Caco-2 (cell line): ENCODE results near the gene ATP7B. TPM values are rescaled to one million over a fixed set of nuclear protein-coding genes. Genes with fewer than 3 reads are reported as not detected.

Source experiments
- BruUV-seq: library from RNA; stranded (reverse); fragments of 400-500 nt; replicated peaks from 2 replicates; lab custom pipeline; 2021; lab: Mats Ljungman, UMichigan
- CTCF ChIA-PET: fragments of 300-600 bp; sonication (Branson Sonifier 250); formaldehyde crosslinking; loops from one replicate; lab custom pipeline; 2022; ENCODE audit warnings: antibody characterized with exemption; lab: Charles Lee
- POLR2A ChIA-PET: fragments of 300-600 bp; sonication (Branson Sonifier 250); formaldehyde crosslinking; loops from one replicate; lab custom pipeline; 2022; ENCODE audit warnings: antibody characterized with exemption; lab: Charles Lee
- DNase-seq, 2 experiments: peaks; one replicate each; pipeline versions ENCODE4 v3.0.0 to v3.0.0-alpha.2; 2020 to 2022
- H3K27me3 ChIP-seq: replicated peaks from 2 replicates; pipeline ENCODE4 v1.6.0; 2011; ENCODE audit warnings: low read length; ENCODE audit not compliant: control insufficient read depth, insufficient read depth
- H3K36me3 ChIP-seq: 2 replicates; pipeline ENCODE4 v1.5.1; 2011; ENCODE audit warnings: low read length; ENCODE audit not compliant: control insufficient read depth, insufficient read depth
- H3K4me1 ChIP-seq: fragments of 250-450 bp; sonication (Bioruptor Pico); 2 replicates; pipeline ENCODE4 v1.5.1; 2020; ENCODE audit warnings: mild to moderate bottlenecking
- H3K4me3 ChIP-seq: 2 replicates; pipeline ENCODE4 v1.5.1; 2011; ENCODE audit warnings: low read depth, mild to moderate bottlenecking, control low read depth, low read length
- H3K9me3 ChIP-seq: fragments of 250-450 bp; sonication (Bioruptor Pico); 2 replicates; pipeline ENCODE4 v1.5.1; 2020; ENCODE audit warnings: mild to moderate bottlenecking, moderate library complexity
- H3K27ac Mint-ChIP-seq: one replicate; pipeline ENCODE4 v1.8.0; 2022; ENCODE audit warnings: mixed read lengths; ENCODE audit not compliant: unreplicated experiment
- H3K27me3 Mint-ChIP-seq: one replicate; pipeline ENCODE4 v1.8.0; 2022; ENCODE audit warnings: mixed read lengths; ENCODE audit not compliant: insufficient read depth, unreplicated experiment
- H3K36me3 Mint-ChIP-seq: one replicate; pipeline ENCODE4 v1.8.0; 2022; ENCODE audit warnings: mild to moderate bottlenecking, mixed read lengths; ENCODE audit not compliant: insufficient read depth, unreplicated experiment
- H3K4me1 Mint-ChIP-seq: one replicate; pipeline ENCODE4 v1.8.0; 2022; ENCODE audit warnings: low read depth, mixed read lengths; ENCODE audit not compliant: unreplicated experiment
- H3K4me3 Mint-ChIP-seq: one replicate; pipeline ENCODE4 v1.8.0; 2022; ENCODE audit warnings: mild to moderate bottlenecking, moderate library complexity, mixed read lengths; ENCODE audit not compliant: unreplicated experiment
- H3K9me3 Mint-ChIP-seq: one replicate; pipeline ENCODE4 v1.8.0; 2022; ENCODE audit warnings: mixed read lengths; ENCODE audit not compliant: unreplicated experiment
- intact Hi-C: fragments of 100-400 bp; cut with micrococcal nuclease; formaldehyde crosslinking; loops from one replicate; pipeline ENCODE4 v1.10.0; 2022; ENCODE audit not compliant: unreplicated experiment
- total RNA-seq: library from RNA; stranded (reverse); gene quantifications from 2 replicates; pipeline ENCODE4 v1.2.3, GENCODE V29; 2022
- TF ChIP-seq, protein P1 (sequence below), 2 experiments: fragments of 200-600 bp in 1 of 2; IDR thresholded peaks; 1 replicate in 1 of 2; 2 replicates in 1 of 2; pipeline versions ENCODE4 v1.5.1 to v1.8.0; 2011 to 2022; ENCODE audit warnings: antibody characterized with exemption in 1 of 2, control low read depth in 1 of 2, inconsistent platforms in 1 of 2, low read depth in 1 of 2, low read length in 1 of 2, mild to moderate bottlenecking in 1 of 2, moderate library complexity in 1 of 2; ENCODE audit not compliant: insufficient read depth in 1 of 2, severe bottlenecking in 1 of 2, unreplicated experiment in 1 of 2

The ATP7B gene
- total RNA-seq, 1 experiment from 2014 or later = 50.7 TPM

DNA sequence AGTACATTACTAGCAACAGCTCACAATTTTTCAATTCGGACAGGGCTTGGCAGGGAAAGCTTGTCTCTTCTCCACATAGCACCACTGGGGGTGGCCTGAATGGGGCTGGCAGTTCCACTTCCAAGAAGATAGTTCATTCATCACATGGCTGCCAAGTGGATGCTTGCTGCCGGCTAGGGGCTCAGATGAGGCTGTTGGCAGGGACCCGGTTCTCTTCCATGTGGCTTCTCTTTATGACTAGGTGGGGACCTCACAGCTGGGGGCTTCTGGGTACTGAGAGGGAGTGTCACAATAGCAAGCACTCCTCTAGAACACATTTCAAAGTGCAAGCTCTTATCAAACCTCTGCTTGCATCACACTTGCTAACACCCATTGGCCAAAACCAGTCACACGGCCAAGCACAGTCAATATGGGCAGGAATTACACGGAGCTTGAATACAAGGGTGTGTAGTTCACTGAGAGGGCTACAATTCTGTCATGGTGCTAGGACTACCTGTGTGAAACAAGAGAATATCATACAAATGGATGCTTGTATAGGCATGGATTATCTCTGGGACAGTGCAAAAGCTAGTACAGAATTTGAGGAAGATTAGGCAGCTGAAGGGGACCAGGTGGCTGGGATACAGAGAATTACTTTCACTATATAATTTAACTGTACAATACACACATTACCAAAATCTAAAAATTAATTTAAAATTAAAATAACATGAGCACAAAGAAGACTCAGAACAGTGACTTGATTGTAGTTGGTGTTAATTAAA lies 32.3 kb downstream of the ATP7B start:
- intact Hi-C loops = loop anchor here (1.0 kb wide), 2 partner anchors 21 to 33 kb away; partner anchors contain the start of gene ALG11
- Mint-ChIP-seq H3K27me3 (no peaks in the 10 kb centered on the region), H3K36me3 (peaks cover 13% of the 10 kb centered on the region), H3K27ac (peak overlapping the region; percentile 68), H3K9me3 (peaks cover 4% of the 10 kb centered on the region), H3K4me1 (peaks cover 36% of the 10 kb centered on the region), H3K4me3 (peak overlapping the region; percentile 84)
- H3K4me1 ChIP-seq = peaks cover 44% of the 10 kb centered on the region
- ChIA-PET POLR2A (interaction anchor here (0.6 to 1.4 kb wide), 2 partner anchors 19 to 250 kb away, joined by 5 to 14 read pairs; no protein-coding TSS in a partner anchor), CTCF (interaction anchor here (0.6 to 1.6 kb wide), 7 partner anchors 20 to 472 kb away, joined by 3 to 7 read pairs (median 4); partner anchors contain the start of gene ATP7B)
- H3K4me3 ChIP-seq = no peak overlapping the region
- no peaks in the 10 kb centered on the region for H3K27me3 ChIP-seq
- H3K9me3 ChIP-seq = peaks cover 14% of the 10 kb centered on the region; the same call in 1 of the 2 replicates
- TF ChIP-seq, protein P1, sequence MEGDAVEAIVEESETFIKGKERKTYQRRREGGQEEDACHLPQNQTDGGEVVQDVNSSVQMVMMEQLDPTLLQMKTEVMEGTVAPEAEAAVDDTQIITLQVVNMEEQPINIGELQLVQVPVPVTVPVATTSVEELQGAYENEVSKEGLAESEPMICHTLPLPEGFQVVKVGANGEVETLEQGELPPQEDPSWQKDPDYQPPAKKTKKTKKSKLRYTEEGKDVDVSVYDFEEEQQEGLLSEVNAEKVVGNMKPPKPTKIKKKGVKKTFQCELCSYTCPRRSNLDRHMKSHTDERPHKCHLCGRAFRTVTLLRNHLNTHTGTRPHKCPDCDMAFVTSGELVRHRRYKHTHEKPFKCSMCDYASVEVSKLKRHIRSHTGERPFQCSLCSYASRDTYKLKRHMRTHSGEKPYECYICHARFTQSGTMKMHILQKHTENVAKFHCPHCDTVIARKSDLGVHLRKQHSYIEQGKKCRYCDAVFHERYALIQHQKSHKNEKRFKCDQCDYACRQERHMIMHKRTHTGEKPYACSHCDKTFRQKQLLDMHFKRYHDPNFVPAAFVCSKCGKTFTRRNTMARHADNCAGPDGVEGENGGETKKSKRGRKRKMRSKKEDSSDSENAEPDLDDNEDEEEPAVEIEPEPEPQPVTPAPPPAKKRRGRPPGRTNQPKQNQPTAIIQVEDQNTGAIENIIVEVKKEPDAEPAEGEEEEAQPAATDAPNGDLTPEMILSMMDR (IDR thresholded peaks at IDR 0.05; ENCODE audit: insufficient read depth in 1 of 2, low read depth in 1 of 2, low read length in 1 of 2, severe bottlenecking in 1 of 2, unreplicated experiment in 1 of 2) = no peak
- peak; percentile 79 to 86 for DNase-seq
- no TSS peak for BruUV-seq
- H3K36me3 ChIP-seq = no peaks in the 10 kb centered on the region; the same call in 1 of the 2 replicates

DNA sequence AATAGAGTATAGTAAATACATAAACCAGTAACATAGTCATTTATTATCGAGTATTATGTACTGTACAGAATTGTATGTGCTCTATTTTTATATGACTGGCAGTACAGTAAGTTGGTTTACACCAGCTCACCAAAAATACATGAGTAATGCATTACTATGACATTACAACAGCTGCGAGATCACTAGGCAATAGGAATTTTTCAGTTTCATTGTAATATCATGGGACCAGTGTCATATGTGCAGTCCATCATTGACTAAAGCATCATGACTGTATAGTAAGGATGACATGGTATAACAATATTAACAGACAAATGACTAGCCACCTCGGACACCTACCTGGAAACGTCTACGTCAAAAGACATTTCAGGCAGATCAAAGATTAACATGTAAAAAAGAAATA lies 33.6 kb downstream of the ATP7B start:
- Histone ChIP-seq H3K4me1 (peaks cover 44% of the 10 kb centered on the region), H3K4me3 (no peak overlapping the region), H3K9me3 (peaks cover 7% of the 10 kb centered on the region; the same call in 1 of the 2 replicates), H3K36me3 (no peaks in the 10 kb centered on the region; the same call in 1 of the 2 replicates), H3K27me3 (no peaks in the 10 kb centered on the region)
- Mint-ChIP-seq H3K4me1 (peaks cover 37% of the 10 kb centered on the region), H3K36me3 (peaks cover 14% of the 10 kb centered on the region), H3K9me3 (no peaks in the 10 kb centered on the region), H3K4me3 (no peak overlapping the region), H3K27me3 (no peaks in the 10 kb centered on the region), H3K27ac (no peak overlapping the region)
- TF ChIP-seq, protein P1 (IDR thresholded peaks at IDR 0.05; ENCODE audit: insufficient read depth in 1 of 2, low read depth in 1 of 2, low read length in 1 of 2, severe bottlenecking in 1 of 2, unreplicated experiment in 1 of 2) = no peak
- BruUV-seq = no TSS peak
- no peak for DNase-seq
- ChIA-PET CTCF (interaction anchor here (1.0 kb wide), 1 partner anchor 150 kb away, joined by 3 read pairs; no protein-coding TSS in a partner anchor), POLR2A (no interaction called here)
- intact Hi-C loops = no loop called here

DNA sequence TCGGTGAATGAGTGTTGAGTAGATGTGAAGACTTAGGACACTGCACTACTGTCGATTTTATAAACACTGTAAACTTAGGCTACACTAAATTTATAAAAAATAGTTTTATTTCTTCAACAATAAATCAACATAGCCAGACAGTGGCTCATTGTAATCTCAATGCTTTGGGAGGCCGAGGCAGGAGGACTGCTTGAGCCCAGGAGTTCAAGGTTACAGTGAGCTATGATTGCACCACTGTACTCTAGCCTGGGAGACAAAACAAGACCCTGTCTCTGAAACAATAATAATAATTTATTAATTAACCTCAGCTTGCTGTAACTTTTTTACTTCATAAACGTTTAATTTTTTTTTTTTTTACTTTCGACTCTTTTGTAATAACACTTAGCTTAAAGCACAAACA lies 34.4 kb downstream of the ATP7B start:
- Mint-ChIP-seq H3K27me3 (no peaks in the 10 kb centered on the region), H3K9me3 (no peaks in the 10 kb centered on the region), H3K27ac (no peak overlapping the region), H3K4me3 (no peak overlapping the region), H3K4me1 (peaks cover 44% of the 10 kb centered on the region), H3K36me3 (peaks cover 17% of the 10 kb centered on the region)
- Histone ChIP-seq H3K27me3 (no peaks in the 10 kb centered on the region), H3K9me3 (no peaks in the 10 kb centered on the region), H3K36me3 (no peaks in the 10 kb centered on the region; the same call in 1 of the 2 replicates), H3K4me1 (peaks cover 37% of the 10 kb centered on the region), H3K4me3 (no peak overlapping the region)
- no TSS peak for BruUV-seq
- POLR2A ChIA-PET = no interaction called here
- TF ChIP-seq, protein P1 (IDR thresholded peaks at IDR 0.05; ENCODE audit: insufficient read depth in 1 of 2, low read depth in 1 of 2, low read length in 1 of 2, severe bottlenecking in 1 of 2, unreplicated experiment in 1 of 2) = no peak
- intact Hi-C loops = no loop called here
- no peak for DNase-seq
- CTCF ChIA-PET = interaction anchor here (1.0 to 1.2 kb wide), 2 partner anchors 22 to 150 kb away, joined by 3 read pairs; no protein-coding TSS in a partner anchor
